Vagina (tissue), 2 donors: ENCODE data around the gene FBXO10. TPM values are rescaled to one million over a fixed set of nuclear protein-coding genes. Genes with fewer than 3 reads are reported as not detected.

Experiments used
- DNase-seq, 2 donors: peaks; one replicate each; pipeline ENCODE4 v3.0.0-alpha.2; 2017; ENCODE audit errors: extremely low spot score in 2 of 2
- H3K27ac ChIP-seq: fragments of 200-600 bp; sonication (generic); one replicate; pipeline ENCODE4 v1.5.1; 2019
- H3K27me3 ChIP-seq: fragments of 200-600 bp; sonication (generic); one replicate; pipeline ENCODE4 v1.5.1; 2019
- H3K36me3 ChIP-seq, 2 donors: fragments of 200-600 bp; sonication (generic); one replicate each; pipeline ENCODE4 v1.5.1; 2017 to 2019
- H3K4me1 ChIP-seq: fragments of 200-600 bp; sonication (generic); one replicate; pipeline ENCODE4 v1.5.1; 2019
- H3K4me3 ChIP-seq, 2 donors: fragments of 200-600 bp; sonication (generic); 1 replicate in 1 of 2; 2 replicates in 1 of 2; pipeline ENCODE4 v1.5.1; 2016 to 2019
- H3K9me3 ChIP-seq: fragments of 200-600 bp; sonication (generic); one replicate; pipeline ENCODE4 v1.5.1; 2019
- POLR2A ChIP-seq, 2 donors: fragments of 450-650 bp; IDR thresholded peaks; one replicate each; pipeline ENCODE4 v1.6.1; 2017; ENCODE audit warnings: antibody characterized with exemption in 2 of 2, mild to moderate bottlenecking in 2 of 2, moderate library complexity in 2 of 2
- POLR2AphosphoS5 ChIP-seq, 2 donors: sonication (generic); formaldehyde crosslinking; IDR thresholded peaks; one replicate each; pipeline ENCODE4 v1.9.0; 2017; ENCODE audit warnings: antibody characterized with exemption in 2 of 2, mild to moderate bottlenecking in 2 of 2, low read depth in 1 of 2; ENCODE audit not compliant: insufficient read depth in 1 of 2
- intact Hi-C: fragments of 100-400 bp; cut with DNase I; formaldehyde crosslinking; loops from one replicate; pipeline ENCODE4 v1.15.1; 2023
- total RNA-seq: library from RNA; depleted of rRNA; stranded (reverse); fragments of >200 nt; gene quantifications from one replicate; pipeline ENCODE4 v1.2.3, GENCODE V29; 2016
- TF ChIP-seq, protein P1 (sequence below), 3 experiments: fragments of 450-650 bp in 2 of 3; fragments of 200-600 bp in 1 of 3; sonication (generic) in 1 of 3; IDR thresholded peaks; one replicate each; pipeline ENCODE4 v1.5.1; 2017 to 2019; ENCODE audit warnings: antibody characterized with exemption in 3 of 3, mild to moderate bottlenecking in 2 of 3, moderate library complexity in 2 of 3

The FBXO10 gene
- total RNA-seq, 1 donor from 2014 or later, result 14.0 TPM

- Histone ChIP-seq H3K27ac (no peak overlapping the region), H3K27me3 (no peaks in the 10 kb centered on the region), H3K4me3 (no peak overlapping the region), H3K4me1 (peaks cover 25% of the 10 kb centered on the region), H3K36me3 (no peaks in the 10 kb centered on the region), H3K9me3 (no peaks in the 10 kb centered on the region)
- TF ChIP-seq, protein P1, sequence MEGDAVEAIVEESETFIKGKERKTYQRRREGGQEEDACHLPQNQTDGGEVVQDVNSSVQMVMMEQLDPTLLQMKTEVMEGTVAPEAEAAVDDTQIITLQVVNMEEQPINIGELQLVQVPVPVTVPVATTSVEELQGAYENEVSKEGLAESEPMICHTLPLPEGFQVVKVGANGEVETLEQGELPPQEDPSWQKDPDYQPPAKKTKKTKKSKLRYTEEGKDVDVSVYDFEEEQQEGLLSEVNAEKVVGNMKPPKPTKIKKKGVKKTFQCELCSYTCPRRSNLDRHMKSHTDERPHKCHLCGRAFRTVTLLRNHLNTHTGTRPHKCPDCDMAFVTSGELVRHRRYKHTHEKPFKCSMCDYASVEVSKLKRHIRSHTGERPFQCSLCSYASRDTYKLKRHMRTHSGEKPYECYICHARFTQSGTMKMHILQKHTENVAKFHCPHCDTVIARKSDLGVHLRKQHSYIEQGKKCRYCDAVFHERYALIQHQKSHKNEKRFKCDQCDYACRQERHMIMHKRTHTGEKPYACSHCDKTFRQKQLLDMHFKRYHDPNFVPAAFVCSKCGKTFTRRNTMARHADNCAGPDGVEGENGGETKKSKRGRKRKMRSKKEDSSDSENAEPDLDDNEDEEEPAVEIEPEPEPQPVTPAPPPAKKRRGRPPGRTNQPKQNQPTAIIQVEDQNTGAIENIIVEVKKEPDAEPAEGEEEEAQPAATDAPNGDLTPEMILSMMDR (IDR thresholded peaks at IDR 0.05), result no peak
- TF ChIP-seq POLR2A (IDR thresholded peaks at IDR 0.05) (no peak), POLR2AphosphoS5 (IDR thresholded peaks at IDR 0.05; ENCODE audit: insufficient read depth in 1 of 2, low read depth in 1 of 2) (no peak)
- intact Hi-C loops, result no loop called here
- DNase-seq, result no peak
These were observed 20.3 kb upstream of the FBXO10 start for GRCh38 chr9:37596504-37596903.

DNA sequence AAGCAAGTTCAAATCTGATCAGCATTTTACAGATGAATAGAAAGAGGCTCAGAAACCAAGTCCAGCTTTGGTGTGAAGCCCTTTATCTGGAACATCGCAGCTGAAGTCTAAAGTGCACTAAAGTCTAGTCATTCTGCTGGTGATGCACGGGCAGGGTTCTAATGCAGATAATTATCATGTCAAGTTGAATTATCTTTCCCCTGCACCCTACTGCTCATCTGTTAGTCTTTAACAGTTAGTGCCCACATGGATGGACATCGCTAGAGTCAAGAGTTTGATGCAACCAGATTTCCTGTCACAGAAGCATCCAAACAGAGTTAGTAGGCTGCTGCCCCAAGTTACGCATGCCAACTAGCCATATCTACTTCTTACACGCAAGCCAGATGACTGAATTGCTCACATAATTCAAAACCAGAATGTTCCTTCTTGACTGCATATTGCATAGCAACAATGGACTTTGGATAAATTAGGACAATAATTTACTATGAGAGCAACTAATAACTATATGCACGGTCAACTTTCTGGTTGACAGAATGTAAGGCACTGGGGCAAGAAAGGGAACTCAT lies 17.8 kb upstream of the FBXO10 start:
- Histone ChIP-seq H3K36me3 (no peaks in the 10 kb centered on the region), H3K27ac (no peak overlapping the region), H3K27me3 (no peaks in the 10 kb centered on the region), H3K9me3 (no peaks in the 10 kb centered on the region), H3K4me1 (peaks cover 38% of the 10 kb centered on the region), H3K4me3 (no peak overlapping the region)
- DNase-seq, result no peak
- intact Hi-C loops, result no loop called here
- TF ChIP-seq, protein P1 (IDR thresholded peaks at IDR 0.05), result no peak
- TF ChIP-seq POLR2A (IDR thresholded peaks at IDR 0.05) (no peak), POLR2AphosphoS5 (IDR thresholded peaks at IDR 0.05; ENCODE audit: insufficient read depth in 1 of 2, low read depth in 1 of 2) (no peak)

- H3K4me1 ChIP-seq, result peaks cover 38% of the 10 kb centered on the region
- peak within 1 kb of the TSS; percentile 80 for H3K27ac ChIP-seq
- H3K4me3 ChIP-seq, result peak within 1 kb of the TSS; percentile 67 to 81
- intact Hi-C loops, result no loop called here
- TF ChIP-seq POLR2AphosphoS5 (IDR thresholded peaks at IDR 0.05; ENCODE audit: insufficient read depth in 1 of 2, low read depth in 1 of 2) (peak; percentile 96 to 97), POLR2A (IDR thresholded peaks at IDR 0.05) (no peak)
- TF ChIP-seq, protein P1 (IDR thresholded peaks at IDR 0.05), result peak in 1 of 3 experiments; percentile 28
- peak in 1 of 2 donors; percentile 93 for DNase-seq
- H3K27me3 ChIP-seq, result no peaks in the 10 kb centered on the region
- H3K36me3 ChIP-seq, result no peaks in the 10 kb centered on the region
- H3K9me3 ChIP-seq, result no peaks in the 10 kb centered on the region
These were observed 16.1 kb upstream of the FBXO10 start, which contains the start of gene TOMM5 for GRCh38 chr9:37592108-37592951. TSS of gene TOMM5 (minus strand) at chr9:37592597. CDS start at chr9:37592532, 65 bp downstream.

DNA sequence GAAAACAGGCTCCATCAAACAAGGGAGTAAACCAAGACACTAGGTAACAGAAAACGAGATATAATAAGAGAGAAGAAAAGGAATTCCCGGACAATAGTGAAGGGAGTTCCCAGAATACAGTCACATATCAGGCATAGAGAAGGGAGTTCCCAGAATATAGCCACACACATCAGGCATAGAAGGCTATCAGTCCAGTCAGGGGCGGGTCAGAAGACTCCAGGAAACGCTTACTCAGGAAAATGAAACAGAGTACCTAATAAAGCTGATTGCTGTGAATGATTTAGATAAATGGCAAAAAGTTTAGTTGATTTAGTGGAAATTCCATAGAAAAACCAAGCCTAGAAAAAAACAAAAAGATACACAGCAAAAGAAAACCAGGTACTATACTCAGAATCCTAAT lies 11.3 kb upstream of the FBXO10 start:
- Histone ChIP-seq H3K9me3 (no peaks in the 10 kb centered on the region), H3K36me3 (peaks cover 0 to 16% of the 10 kb centered on the region in 2 donors), H3K27ac (no peak overlapping the region), H3K4me3 (no peak overlapping the region), H3K27me3 (no peaks in the 10 kb centered on the region), H3K4me1 (peaks cover 18% of the 10 kb centered on the region)
- no peak for DNase-seq
- intact Hi-C loops, result no loop called here
- TF ChIP-seq, protein P1 (IDR thresholded peaks at IDR 0.05), result no peak
- TF ChIP-seq POLR2A (IDR thresholded peaks at IDR 0.05) (no peak), POLR2AphosphoS5 (IDR thresholded peaks at IDR 0.05; ENCODE audit: insufficient read depth in 1 of 2, low read depth in 1 of 2) (no peak)
